IPS-11a (cell line): ENCODE measurements around the gene C19orf73.
"Not testable (repeated sequence)": the region's sequence is repeated elsewhere in the genome, so short reads cannot be mapped to it uniquely, and the experiment has no call there.

Experiments
- H3K4me3 ChIP-seq: one replicate; pipeline ENCODE4 v1.5.1; 2013; ENCODE audit warnings: low read depth, low read length, control low read depth

C19orf73 gene

GRCh38 chr19:49123285-49123684 lies 4.3 kb upstream of the C19orf73 start:
- not testable (repeated sequence) for H3K4me3 ChIP-seq

- H3K4me3 ChIP-seq, result not testable (repeated sequence)
These were observed 2.9 kb upstream of the C19orf73 start for GRCh38 chr19:49121841-49122240.

- no peak overlapping the region for H3K4me3 ChIP-seq
These were observed 1.9 kb upstream of the C19orf73 start for GRCh38 chr19:49120868-49121267.

- H3K4me3 ChIP-seq, result no peak overlapping the region
These were observed 1.4 kb upstream of the C19orf73 start for GRCh38 chr19:49120325-49120683.

GRCh38 chr19:49119411-49120324 lies 725 bp upstream of the C19orf73 start, which contains the start of gene PPFIA3:
Gene PPFIA3 (plus strand): TSS chr19:49119544. CDS start chr19:49127874, 8,330 bp downstream.
- peak within 1 kb of the TSS; percentile 72 for H3K4me3 ChIP-seq

GRCh38 chr19:49117677-49118564 lies 1.0 kb downstream of the C19orf73 start:
- peak overlapping the region; percentile 72 for H3K4me3 ChIP-seq

GRCh38 chr19:49116544-49116943 lies 2.4 kb downstream of the C19orf73 start:
- H3K4me3 ChIP-seq, result no peak overlapping the region

- peak overlapping the region; percentile 58 for H3K4me3 ChIP-seq
These were observed 4.1 kb downstream of the C19orf73 start for GRCh38 chr19:49114630-49115363.

GRCh38 chr19:49113762-49114629 lies 4.9 kb downstream of the C19orf73 start, which contains the start of gene LIN7B:
Gene LIN7B (plus strand): TSS chr19:49114370. CDS start chr19:49114405, 35 bp downstream.
- peak within 1 kb of the TSS; percentile 58 for H3K4me3 ChIP-seq

GRCh38 chr19:49111218-49111998 lies 7.5 kb downstream of the C19orf73 start:
- H3K4me3 ChIP-seq, result no peak overlapping the region

- no peak overlapping the region for H3K4me3 ChIP-seq
These were observed 8.4 kb downstream of the C19orf73 start for GRCh38 chr19:49110567-49110966.

- no peak overlapping the region for H3K4me3 ChIP-seq
These were observed 9.2 kb downstream of the C19orf73 start for GRCh38 chr19:49109569-49110233.

- no peak overlapping the region for H3K4me3 ChIP-seq
These were observed 9.9 kb downstream of the C19orf73 start for GRCh38 chr19:49109051-49109450.

GRCh38 chr19:49107625-49108459 lies 11.1 kb downstream of the C19orf73 start:
- no peak overlapping the region for H3K4me3 ChIP-seq

- no peak overlapping the region for H3K4me3 ChIP-seq
These were observed 12.3 kb downstream of the C19orf73 start for GRCh38 chr19:49106648-49107135.

- no peak overlapping the region for H3K4me3 ChIP-seq
These were observed 14.6 kb downstream of the C19orf73 start for GRCh38 chr19:49104229-49104864.
